LNCaP clone FGC (cell line): ENCODE results near the gene BMPR1B.

ENCODE experiments used
- DNase-seq: peaks from one replicate; pipeline ENCODE4 v3.0.0-alpha.2; 2011; ENCODE audit warnings: low read depth
- H3K4me3 ChIP-seq: 2 replicates; pipeline ENCODE4 v1.5.1; 2011; ENCODE audit warnings: mild to moderate bottlenecking, low read depth, low read length, control low read depth
- CTCF ChIP-seq: IDR thresholded peaks from 2 replicates; pipeline ENCODE4 v1.5.1; 2012; ENCODE audit warnings: mild to moderate bottlenecking; ENCODE audit not compliant: control insufficient read depth, insufficient read depth; ENCODE audit errors: extremely low read depth

Gene BMPR1B

GRCh38 chr4:94954251-94954650 lies 196.5 kb downstream of the BMPR1B start:
- H3K4me3 ChIP-seq, result no peak overlapping the region
- DNase-seq, result no peak
- TF ChIP-seq CTCF, result no peak

GRCh38 chr4:94957030-94957429 lies 199.3 kb downstream of the BMPR1B start:
- no peak overlapping the region for H3K4me3 ChIP-seq
- TF ChIP-seq CTCF, result no peak
- DNase-seq, result no peak

GRCh38 chr4:94959307-94959706 lies 201.6 kb downstream of the BMPR1B start:
- no peak for DNase-seq
- H3K4me3 ChIP-seq, result no peak overlapping the region
- TF ChIP-seq CTCF, result no peak

GRCh38 chr4:94960708-94961107 lies 203.0 kb downstream of the BMPR1B start:
- DNase-seq, result no peak
- H3K4me3 ChIP-seq, result no peak overlapping the region
- TF ChIP-seq CTCF, result no peak

- H3K4me3 ChIP-seq, result no peak overlapping the region
- no peak for TF ChIP-seq CTCF
- no peak for DNase-seq
Observed at GRCh38 chr4:94961420-94961819, 203.7 kb downstream of the BMPR1B start.

GRCh38 chr4:94962484-94962883 lies 204.7 kb downstream of the BMPR1B start:
- DNase-seq, result no peak
- no peak for TF ChIP-seq CTCF
- H3K4me3 ChIP-seq, result no peak overlapping the region

GRCh38 chr4:94965852-94966251 lies 208.1 kb downstream of the BMPR1B start:
- no peak for DNase-seq
- no peak overlapping the region for H3K4me3 ChIP-seq
- TF ChIP-seq CTCF, result no peak
